ENCODE measurements around the gene NFU1. TPM values are rescaled to one million over a fixed set of nuclear protein-coding genes. Genes with fewer than 3 reads are reported as not detected.

Gene NFU1
- total and polyA plus RNA-seq, 7 donors: 43.2 to 91.4 (median 61.3) TPM

GRCh38 chr2:69456154-69456553, 18.9 kb upstream of the NFU1 start:
- no peaks in the 10 kb centered on the region for H3K9me3 ChIP-seq
- H3K27me3 ChIP-seq: no peaks in the 10 kb centered on the region
- whole genome bisulfite sequencing, 2 donors: 97 to 98% methylated on average over 7 of the region's 7 CpGs
- DNase-seq: no peak
- no peaks in the 10 kb centered on the region for H3K4me1 ChIP-seq
- no peak overlapping the region for H3K4me3 ChIP-seq
- no peak overlapping the region for H3K27ac ChIP-seq
- TF ChIP-seq POLR2A (IDR thresholded peaks at IDR 0.05): no peak
- no peak for TF ChIP-seq EP300 (IDR thresholded peaks at IDR 0.05)
- no peak for TF ChIP-seq CTCF (IDR thresholded peaks at IDR 0.05)
- no peak for TF ChIP-seq POLR2AphosphoS5 (IDR thresholded peaks at IDR 0.05)
- H3K36me3 ChIP-seq: no peaks in the 10 kb centered on the region
- intact Hi-C loops (cut with DNase I): no loop called here

- 28 to 71% methylated on average over 2 of the region's 2 CpGs for WGBS, 2 donors
- DNase-seq: no peak
- H3K27ac ChIP-seq: no peak overlapping the region
- H3K4me3 ChIP-seq: no peak overlapping the region
- no peaks in the 10 kb centered on the region for H3K4me1 ChIP-seq
- H3K27me3 ChIP-seq: no peaks in the 10 kb centered on the region
- no peaks in the 10 kb centered on the region for H3K36me3 ChIP-seq
- intact Hi-C loops (cut with DNase I): no loop called here
- no peaks in the 10 kb centered on the region for H3K9me3 ChIP-seq
- no peak for TF ChIP-seq POLR2A (IDR thresholded peaks at IDR 0.05)
- no peak for TF ChIP-seq CTCF (IDR thresholded peaks at IDR 0.05)
- TF ChIP-seq EP300 (IDR thresholded peaks at IDR 0.05): no peak
- no peak for TF ChIP-seq POLR2AphosphoS5 (IDR thresholded peaks at IDR 0.05)
These were observed 17.7 kb upstream of the NFU1 start for GRCh38 chr2:69454976-69455375.

GRCh38 chr2:69453475-69454129, 16.4 kb upstream of the NFU1 start:
- DNase-seq: no peak
- no peaks in the 10 kb centered on the region for H3K36me3 ChIP-seq
- no peaks in the 10 kb centered on the region for H3K27me3 ChIP-seq
- no peak overlapping the region for H3K4me3 ChIP-seq
- intact Hi-C loops (cut with DNase I): no loop called here
- WGBS, 2 donors: 70 to 74% methylated on average over 4 of the region's 4 CpGs
- no peaks in the 10 kb centered on the region for H3K9me3 ChIP-seq
- no peak overlapping the region for H3K27ac ChIP-seq
- H3K4me1 ChIP-seq: no peaks in the 10 kb centered on the region
- no peak for TF ChIP-seq CTCF (IDR thresholded peaks at IDR 0.05)
- no peak for TF ChIP-seq EP300 (IDR thresholded peaks at IDR 0.05)
- no peak for TF ChIP-seq POLR2AphosphoS5 (IDR thresholded peaks at IDR 0.05)
- no peak for TF ChIP-seq POLR2A (IDR thresholded peaks at IDR 0.05)

GRCh38 chr2:69452687-69453086, 15.5 kb upstream of the NFU1 start:
- Histone ChIP-seq H3K27me3 (no peaks in the 10 kb centered on the region), H3K9me3 (no peaks in the 10 kb centered on the region), H3K36me3 (no peaks in the 10 kb centered on the region), H3K27ac (no peak overlapping the region), H3K4me3 (no peak overlapping the region), H3K4me1 (no peaks in the 10 kb centered on the region)
- TF ChIP-seq POLR2AphosphoS5 (IDR thresholded peaks at IDR 0.05) (no peak), POLR2A (IDR thresholded peaks at IDR 0.05) (no peak), EP300 (IDR thresholded peaks at IDR 0.05) (no peak), CTCF (IDR thresholded peaks at IDR 0.05) (no peak)
- WGBS, 2 donors: 93 to 97% methylated on average over 3 of the region's 3 CpGs
- DNase-seq: no peak
- intact Hi-C loops (cut with DNase I): no loop called here
